Hematopoietic multipotent progenitor cell treated with erythropoietin and hydrocortisone succinate and interleukin-3 and kit ligand, for 4 days (in vitro differentiated cells): ENCODE results near the gene EFL1.
"Not testable (repeated sequence)": the region's sequence is repeated elsewhere in the genome, so short reads cannot be mapped to it uniquely, and the experiment has no call there.

Source experiments
- DNase-seq: peaks from one replicate; pipeline ENCODE4 v3.0.0-alpha.2; 2015

EFL1 gene

DNA sequence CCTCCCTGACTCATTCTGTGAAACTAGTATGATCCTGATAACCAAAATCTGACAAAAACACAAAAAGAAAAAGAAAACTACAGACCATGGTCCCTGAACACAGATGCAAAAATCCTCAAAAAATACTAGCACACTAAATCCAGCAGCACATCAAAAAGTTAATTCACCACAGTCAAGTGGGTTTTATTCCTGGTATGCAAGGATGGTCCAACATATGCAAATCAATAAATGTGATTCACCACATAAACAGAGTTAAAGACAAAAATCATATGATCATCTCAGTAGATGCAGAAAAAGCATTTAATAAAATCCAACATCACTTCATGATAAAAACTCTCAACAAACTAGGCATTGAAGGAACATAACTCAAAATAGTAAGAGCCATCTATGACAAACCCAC is 12.9 kb upstream of the EFL1 start:
- no peak for DNase-seq

DNA sequence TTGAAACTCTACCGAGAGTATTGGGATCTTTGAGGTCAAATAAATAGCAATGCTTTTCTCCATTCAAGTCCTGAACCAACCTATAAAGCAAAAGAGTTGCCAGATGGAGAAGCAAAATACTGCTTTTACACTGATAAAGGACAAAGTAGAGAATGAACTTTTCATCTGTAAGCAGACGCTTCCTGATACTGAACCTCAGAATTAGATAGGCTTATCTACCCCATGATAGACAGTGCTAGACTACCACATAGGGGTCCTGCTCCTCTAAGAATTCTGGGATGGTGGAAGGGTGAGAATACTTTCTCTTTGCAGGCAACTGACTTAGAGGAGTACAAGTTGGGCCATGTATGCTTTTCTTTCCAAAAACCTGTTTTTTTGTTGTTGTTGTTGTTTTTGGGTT is 9.6 kb upstream of the EFL1 start:
- peak; percentile 80 for DNase-seq

DNA sequence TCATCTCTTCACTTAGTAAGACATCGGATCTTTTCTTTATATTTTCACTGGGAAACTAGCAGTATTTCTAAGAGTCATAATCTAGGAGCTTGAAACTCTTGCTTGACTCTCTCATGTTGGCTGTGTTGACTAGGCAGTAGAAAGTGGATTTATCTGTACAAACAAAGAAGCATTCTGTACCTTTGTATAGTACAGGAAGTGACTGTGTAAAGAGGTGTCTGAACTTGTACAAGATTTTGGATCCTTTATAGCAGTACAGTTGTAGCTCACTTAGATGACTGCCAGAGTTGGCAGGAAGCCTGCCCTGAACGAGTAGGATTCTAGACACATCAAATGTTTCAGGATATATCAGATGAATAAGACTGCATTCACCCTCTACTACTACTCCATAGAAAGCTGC is 5.9 kb upstream of the EFL1 start:
- DNase-seq: not testable (repeated sequence)

DNA sequence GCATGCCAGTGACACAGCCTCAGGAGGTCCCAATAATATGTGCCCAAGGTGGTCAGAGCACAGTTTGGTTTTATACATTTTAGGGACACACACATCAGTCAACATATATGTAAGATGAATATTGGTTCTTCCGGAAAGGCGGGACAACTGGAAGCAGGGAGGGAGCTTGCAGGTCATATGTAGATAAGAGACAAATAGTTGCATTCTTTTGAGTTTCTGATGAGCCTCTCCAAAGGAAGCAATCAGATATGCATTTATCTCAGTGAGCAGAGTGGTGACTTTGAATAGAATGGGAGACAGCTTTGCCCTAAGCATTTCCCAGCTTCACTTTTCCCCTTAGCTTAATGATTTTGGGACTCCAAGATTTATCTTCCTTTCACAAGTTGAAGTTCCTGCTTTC is 4.6 kb upstream of the EFL1 start:
- DNase-seq: peak; percentile 37

DNA sequence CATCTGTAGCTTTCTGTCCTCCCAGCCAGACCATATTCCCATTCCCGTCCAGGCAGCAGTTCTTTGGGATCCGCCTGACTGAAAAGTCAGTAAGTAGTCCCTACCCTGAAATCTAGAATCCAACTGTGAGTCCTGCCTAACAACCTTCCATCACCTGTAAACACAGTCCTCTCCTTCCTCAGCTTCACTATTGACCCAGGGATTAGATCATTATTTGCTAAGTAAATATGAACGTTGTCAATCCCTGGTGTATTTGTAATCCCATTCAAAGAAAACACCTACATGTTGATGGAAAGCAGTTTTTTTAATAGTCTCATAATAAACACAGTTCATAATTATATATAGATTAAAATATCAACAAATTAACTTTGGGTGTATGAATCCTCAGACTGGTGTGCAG is 816 bp upstream of the EFL1 start:
- DNase-seq: no peak

DNA sequence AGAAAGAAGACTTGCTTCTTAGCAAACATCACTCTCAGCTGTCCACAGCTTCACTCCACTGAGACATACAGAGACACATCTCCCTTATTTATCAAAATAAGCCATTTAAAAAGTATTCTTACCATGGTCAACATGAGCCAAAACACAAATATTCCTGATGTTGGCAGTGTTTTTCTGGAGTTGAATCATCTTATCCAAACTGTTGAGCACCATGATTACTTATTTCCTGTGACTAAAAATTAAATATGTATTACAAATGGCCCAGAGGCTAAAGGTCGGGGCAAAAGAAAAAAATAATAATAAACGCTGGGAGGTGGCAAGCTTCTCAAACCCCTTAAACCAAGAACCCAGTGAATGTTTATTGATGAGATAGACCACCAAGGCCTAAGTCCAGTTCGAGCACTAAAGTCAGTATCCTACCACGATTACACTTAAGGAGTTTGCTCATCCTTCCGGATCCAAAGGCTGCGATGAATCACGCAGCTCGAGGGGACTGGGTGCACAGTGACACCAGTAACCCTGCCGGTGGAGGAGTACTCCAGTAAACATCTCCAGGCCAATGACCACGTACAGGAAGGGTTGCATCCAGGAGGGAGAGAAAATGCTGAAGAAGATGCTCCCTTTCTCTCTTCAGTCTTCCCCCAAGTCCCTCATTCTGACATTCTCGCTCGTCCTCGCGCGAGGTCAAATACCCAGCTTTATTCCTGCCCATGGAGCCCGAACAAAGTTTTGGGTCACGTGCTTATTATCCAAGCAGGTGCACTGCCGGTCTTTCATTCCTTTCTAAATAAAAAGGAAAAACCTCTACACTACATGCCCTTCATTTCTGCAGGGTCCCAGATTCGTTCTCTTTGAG is 740 bp downstream of the EFL1 start:
- peak; percentile 52 for DNase-seq

DNA sequence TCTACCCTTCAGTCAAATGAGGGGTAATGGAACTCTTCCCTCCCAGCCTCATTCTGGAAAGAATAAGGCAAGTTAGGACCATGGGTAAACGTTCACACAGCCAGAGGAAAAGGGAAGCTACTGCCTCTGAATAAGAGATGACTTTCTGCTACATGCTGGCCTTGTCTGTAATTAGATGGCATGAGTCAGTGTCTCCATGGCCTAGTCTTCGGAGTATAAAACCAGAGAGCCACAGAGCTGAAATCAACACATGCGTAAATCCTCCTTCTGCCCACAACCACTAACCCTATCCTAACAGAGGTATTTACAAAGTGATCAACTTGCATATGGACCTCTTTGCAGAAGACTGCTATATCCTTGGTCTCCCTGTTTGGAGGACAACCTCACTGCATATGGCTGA is 14.3 kb downstream of the EFL1 start:
- not testable (repeated sequence) for DNase-seq

DNA sequence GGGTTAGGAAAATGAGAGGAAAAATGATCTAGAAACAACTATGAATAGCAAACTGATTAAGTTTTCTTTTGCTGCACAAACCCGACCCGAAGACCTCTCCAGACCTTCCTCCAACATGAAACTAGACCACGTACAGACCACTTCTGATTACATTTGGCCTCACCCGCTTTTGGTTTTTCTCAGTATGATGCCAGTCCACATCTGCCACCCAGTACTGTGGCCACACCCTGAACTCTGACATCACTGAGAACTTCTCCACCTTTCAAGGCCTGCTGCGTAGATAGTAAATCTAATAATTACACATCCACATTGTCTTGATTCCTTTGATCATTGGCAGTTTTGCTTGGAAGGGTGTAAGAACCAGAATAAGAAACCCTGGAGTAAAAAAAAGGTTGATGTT is 16.6 kb downstream of the EFL1 start:
- DNase-seq: peak; percentile 55

DNA sequence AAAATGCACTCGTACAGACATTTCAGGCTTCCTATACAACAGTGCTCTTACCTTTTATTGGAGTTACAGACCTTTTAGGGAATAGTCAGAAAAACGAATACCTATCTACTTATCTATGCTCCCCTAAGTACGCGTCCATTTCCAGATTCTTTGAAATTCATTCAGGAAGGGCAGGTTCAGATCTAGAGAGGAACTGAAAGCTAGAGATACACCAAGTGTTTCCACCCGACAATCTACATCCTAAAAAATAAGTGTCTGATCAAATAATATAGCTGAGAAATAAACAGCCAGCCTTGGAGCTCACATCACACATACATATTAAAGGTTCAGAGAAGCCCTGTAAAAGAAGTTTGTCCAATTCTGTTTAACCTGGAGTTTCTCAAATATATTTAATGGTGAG is 18.9 kb downstream of the EFL1 start:
- DNase-seq: not testable (repeated sequence)

DNA sequence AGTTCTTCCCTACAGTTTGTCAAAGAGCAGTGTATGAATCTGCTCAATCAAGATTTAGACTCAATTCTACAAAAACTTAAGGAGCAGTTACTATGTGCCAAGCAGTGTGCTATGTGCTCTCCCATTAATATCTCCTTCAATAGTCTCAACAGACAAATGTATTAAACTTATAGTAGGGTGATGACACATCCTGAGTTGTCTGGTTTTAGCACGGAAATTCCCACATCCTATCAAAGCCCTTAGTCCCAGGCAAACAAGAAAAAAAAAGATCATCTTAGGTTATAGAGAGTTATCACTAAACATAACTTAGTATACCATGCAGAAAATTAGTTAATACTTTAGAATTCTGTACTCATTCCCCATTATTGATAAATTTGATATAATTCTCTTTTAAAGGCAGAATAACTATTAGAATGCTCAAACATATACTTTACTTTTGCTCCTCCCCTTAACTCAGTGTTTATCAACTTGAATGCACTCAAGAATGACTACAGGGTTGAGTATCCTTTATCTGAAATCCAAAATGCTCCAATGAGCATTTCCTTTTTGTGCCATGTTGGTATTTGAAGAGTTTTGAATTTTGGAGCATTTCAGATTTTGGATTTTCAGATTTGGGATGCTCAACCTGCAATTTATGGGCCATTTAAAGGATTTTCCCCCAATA is 20.6 kb downstream of the EFL1 start:
- DNase-seq: not testable (repeated sequence)

DNA sequence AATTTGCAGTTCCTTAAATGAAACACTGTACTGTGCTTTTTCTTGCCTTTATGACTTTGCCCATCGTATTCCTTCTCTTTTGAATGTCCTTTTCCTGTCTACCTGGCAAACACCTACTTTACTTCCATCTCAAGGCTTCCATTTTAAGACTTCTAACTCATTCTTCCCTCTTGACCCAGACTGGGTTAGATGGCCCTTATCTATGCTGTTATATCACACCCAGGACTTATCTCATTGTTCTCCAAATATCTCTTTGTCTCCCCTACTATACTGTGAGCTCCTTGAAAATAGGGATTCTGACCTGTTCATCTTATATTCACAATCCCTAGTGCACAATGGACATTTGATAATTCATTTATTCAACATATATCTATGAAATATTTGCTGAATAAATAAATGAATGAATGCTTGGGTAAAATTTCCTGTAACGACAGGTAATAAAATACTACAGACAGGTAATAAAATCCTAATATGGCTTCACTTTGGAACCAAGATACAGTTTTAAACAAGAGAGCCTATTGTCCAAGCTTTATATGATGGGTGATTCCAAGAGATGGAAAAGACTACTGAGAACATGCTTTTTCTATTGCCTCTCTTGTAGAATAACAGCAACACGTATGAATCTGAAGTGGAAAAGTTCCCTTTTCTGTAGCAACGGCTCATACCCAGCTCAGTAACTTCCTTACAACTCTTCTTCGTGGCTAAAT is 22.7 kb downstream of the EFL1 start:
- no peak for DNase-seq

DNA sequence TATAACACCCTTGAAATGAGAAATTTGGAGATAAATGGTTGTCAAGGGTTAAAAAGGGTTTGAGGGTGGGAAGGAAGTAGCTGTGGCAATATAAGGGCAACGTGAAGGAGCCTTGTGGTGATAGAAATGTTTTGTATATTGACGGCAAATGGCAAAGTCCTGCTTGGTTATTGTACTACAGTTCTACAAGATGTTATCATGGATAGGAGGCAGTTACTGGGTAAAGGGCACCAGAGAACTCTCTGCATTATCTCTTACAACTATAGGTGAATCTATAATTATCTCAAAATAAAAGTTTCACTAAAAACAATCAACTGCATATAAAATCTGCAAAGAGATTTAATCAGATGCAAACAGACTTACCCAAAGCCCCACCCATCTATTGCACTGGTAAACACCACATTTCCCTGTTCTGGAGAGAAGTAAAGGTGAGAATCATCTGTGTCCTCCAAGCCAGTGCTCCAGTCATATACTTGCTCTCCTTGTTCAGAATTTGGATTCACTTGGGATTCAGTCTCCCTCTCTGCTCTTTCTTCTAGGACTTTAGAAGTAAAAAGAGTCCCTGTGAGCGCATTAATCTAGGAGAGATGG is 24.5 kb downstream of the EFL1 start:
- not testable (repeated sequence) for DNase-seq

DNA sequence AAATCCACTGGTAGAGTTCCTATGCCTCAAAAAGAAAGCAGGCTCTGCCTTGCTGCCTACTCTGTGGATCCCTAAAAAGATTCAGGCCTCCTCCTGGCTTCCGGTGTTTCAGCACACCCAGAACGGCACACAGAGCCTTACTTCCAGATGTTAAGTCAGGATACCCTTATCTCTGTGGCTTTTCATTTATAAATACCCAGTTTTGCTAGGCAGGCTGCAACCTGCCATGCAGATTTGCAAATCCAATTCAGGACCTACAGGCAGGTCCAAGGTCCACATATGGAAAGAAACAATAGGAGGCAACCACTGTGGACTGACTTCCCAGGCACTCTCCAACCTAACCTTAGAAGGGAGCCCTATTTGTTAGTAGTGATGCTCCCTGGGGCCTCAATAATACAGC is 30.7 kb downstream of the EFL1 start:
- peak; percentile 74 for DNase-seq

DNA sequence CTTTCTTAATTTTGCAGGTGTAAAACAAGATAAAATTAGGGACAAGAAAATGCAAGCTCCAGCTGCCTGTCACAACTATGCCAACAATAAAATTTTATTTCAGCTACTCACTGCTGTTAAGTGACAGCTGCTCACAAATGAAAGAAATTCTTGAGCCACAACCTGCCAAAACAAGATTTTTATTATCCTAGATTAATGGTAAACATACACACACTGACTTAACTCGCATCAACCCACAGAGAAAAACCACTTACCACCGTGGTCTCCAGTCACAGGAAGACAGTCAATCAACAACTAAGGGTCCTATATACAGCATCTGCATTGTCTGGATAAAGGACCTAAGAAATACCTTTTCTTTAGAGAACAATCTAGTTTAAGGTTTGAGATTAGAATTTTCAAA is 31.3 kb downstream of the EFL1 start:
- peak; percentile 11 for DNase-seq

DNA sequence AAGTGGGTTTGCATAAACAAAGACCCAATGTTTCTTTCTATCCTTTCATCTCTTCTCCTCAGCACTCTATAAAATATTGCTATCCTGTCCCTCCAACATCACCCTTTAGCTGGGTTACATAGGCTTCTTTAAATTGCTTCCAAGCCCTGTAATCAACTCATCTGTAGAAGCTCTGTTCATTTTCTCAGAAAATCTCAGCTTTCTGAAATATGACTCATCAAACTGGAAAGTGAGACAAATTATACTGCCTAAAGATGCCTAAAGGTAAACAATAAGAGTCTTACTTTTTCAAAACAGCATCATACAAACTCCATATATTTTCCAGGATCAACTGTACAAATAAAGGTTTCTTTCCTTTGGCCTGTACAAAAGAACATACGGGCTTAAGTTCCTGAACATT is 33.8 kb downstream of the EFL1 start:
- no peak for DNase-seq

DNA sequence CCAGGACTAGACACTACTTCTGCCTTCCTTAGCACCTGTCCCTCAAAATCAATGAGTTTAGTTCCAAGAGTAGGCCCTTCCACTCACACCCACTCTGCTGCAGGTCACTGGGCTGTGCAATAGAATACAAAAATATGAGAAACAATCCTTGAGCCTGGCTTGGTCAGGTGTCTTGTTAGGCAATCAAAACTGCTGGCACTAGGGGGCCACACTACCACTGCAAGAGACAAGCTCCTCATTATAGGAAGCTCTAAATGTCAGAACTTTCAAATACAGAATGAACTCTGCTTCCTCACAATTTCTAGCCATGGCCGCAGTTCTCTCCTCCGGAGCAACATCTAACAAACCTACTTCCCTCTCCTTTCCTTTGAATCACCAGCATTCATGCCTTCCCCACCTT is 41.0 kb downstream of the EFL1 start:
- peak; percentile 80 for DNase-seq

DNA sequence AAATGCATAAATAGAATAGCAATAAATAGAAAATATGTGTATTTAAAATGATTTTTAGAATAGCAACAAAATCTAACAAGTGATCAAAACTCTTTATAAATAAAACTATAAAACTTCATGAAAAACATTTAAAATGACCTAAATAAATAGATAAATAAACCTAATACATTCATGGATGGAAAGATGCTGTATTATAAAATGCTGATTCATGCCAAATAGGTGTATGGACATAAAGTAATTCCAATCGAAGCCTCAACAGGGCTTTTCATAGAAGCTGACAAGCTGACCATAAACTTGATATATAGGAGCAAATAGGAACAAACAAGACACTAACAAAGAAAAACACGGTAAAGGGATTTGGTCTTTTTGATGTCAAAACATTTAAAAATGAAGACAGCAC is 46.4 kb downstream of the EFL1 start:
- not testable (repeated sequence) for DNase-seq

DNA sequence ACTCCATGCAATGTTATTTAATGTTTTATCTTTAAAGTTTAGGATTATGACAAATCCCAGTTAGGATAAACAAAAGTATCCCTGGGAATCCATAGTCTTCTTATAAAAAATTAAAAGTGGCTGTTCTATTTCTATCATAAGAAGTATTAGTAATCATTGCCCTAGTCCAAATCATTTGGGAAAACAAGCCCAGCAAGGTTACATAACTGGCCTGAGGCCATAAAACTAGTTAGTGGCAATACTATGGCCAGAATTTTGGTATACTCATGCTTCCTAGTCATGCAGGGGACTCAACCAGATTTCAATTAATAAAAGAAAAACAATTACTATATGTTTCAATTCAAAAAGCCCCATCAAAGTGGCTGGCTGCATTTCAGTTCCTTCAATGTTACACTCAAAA is 50.3 kb downstream of the EFL1 start:
- DNase-seq: not testable (repeated sequence)

DNA sequence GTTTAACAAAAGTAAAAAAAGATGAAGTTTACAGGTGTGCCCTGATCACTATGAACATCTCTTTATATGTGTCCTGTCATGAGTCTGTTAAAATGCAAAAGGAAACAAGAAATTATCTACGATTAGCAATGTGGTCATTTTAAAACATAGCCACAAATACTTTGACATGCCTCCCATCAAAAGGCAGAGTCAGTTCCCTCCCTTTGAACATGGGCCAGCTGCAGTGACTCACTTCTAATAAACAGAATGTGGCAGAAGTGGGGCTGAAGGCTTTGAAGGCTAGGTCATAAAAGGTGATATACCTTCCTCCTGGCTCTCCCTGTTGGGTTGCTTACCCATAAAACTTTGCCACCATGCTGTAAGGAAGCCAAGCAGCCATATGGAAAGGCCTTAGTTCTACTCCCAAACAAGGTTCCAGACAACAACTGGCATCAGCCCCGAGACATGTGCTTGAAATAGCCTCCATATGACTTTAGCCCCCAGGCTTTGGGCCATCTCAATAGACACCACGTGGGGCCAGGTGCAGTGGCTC is 52.4 kb downstream of the EFL1 start:
- not testable (repeated sequence) for DNase-seq

DNA sequence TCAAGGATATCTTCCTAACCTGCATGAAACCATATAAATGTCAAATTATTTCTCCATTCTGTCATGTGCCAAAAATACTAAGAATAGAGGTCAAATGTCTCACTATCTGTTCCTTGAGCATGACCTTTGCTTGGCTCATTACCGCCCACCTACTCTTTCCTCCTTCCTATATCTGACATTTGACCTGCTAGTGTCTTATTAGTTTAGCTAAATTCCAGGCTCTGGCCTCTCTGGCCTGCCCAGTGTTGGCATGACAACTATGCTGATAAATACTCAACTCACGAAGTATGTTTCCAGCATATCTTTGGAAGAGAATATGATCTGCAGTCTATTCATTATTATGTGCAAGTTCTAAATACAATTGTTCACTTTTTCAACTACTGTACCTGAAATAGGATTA is 58.0 kb downstream of the EFL1 start:
- DNase-seq: not testable (repeated sequence)

DNA sequence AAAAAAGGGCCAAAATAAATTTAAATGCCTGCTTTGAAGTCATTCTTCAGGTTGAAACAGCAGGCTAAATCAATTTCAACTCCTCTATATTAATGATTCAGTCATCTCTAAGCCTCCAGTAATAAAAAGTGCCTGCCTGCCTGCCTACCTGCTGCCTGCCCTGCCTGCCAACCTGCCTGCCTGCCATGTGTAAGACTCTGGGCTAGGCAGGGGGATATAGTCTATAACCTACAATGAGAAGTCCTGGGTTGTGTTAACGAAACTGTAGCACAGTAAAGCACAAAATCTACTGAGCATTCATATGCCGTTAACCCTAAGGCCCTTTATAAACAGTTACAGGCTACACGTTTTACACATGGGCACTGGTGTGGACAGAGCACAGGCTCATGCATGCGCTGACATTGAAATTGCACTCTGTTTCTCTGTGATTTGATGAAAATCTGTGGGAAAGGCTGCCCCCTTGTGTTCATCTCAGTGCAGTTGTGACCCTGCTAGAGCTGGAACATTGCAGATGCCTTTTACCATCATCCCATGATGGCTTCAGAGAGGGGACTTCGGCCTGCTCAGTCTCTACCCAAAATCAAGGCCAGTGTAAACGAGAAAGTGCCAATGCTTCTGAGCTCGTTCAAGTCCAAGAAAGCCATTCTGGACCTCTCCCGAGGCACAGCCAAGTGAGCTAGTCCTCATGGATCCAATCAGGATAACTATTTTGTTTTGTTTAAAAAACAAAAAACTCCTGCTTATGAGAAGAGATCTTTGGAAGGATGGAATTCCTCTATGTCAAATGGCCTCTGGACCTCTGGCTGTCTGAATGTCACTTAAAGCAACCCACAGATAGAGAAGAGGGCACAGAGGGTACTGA is 64.6 kb downstream of the EFL1 start:
- DNase-seq: peak; percentile 88

DNA sequence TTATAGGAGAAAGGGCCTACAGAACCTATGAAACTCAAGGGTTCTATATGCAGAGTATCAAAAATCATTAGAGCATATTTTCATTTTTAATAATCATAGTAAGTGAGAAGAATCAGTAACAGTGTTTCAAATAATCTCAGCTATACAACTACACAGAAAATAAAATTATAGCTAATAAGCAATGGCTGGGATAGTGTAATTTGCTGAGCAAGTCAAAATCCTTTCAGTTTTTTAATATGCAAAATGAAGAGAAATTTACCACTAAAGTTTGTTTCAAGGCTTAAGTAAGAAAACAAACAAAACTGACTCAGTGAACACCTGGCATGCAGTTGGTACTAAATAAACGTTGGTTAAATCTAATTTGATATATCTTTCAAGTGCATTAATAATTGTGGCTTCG is 66.2 kb downstream of the EFL1 start:
- DNase-seq: no peak
